ENCODE measurements around the gene OSER1. TPM values are rescaled to one million over a fixed set of nuclear protein-coding genes. Genes with fewer than 3 reads are reported as not detected.

OSER1 gene
- total RNA-seq (2022; extraction: Qiagen RNA extraction; ENCODE audit: low read depth), result 43.4 to 57.9 TPM (median 51.2 TPM) in 5 replicates

DNA sequence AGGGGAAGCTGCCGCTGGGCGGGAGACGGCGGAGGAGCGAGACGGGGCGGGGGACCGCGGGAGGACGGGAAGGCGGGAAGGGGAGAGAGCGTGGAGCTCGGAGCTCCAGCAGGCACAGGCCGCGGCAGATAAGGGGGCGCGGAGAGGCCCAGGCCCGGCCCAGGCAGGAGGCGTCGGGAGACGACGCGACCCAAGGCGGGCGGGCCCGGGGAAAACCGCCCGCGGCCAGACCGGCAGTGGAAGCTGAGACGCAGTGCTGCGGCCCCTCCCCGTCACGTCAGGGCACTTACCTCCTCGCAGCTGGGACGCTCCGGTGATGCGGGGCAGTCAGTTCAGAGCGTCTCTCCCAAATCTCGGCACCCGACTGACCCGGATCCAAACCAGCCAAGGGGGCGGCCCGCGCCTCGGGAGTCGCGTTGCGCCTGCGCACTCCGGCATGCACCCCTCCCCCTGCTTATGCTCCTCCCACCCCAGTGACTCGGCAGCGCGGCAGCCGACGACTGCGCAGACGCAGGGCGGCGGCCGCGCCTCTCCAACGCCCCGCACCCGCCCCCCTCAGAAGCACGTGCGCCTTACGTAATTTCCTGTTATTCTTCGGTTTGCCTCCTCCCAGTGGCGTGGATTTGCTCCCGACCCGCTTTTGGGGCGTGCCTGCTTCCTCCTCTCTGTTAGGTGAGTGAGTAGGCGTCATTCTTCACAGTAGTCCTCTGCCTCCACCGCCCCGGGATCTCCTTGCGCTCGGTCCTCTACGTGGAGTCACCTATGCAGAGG lies at the start of gene OSER1:
OSER1 (minus strand) TSS at position 366 of the 771 bp plus-strand sequence. CDS start 3,814 bp downstream, outside the sequence.

DNA sequence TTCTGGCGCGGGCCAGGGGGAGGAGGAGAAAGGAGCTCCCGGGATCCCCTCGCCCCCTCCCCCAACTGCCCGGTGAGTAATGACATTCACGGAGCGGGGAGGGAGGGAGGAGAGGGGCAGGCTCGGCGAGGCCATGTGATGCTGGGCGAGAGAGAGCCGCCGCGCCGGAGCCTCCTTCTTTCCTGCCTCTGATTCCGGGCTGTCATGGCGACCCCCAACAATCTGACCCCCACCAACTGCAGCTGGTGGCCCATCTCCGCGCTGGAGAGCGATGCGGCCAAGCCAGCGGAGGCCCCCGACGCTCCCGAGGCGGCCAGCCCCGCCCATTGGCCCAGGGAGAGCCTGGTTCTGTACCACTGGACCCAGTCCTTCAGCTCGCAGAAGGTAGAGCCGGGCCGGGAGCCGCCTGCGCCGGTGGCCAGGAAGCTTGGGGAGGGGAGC lies 36.6 kb upstream of the OSER1 start, which contains the start of gene GDAP1L1:
GDAP1L1 (plus strand) TSS at position 178 of the 441 bp plus-strand sequence; CDS start at position 205, 27 bp downstream.

DNA sequence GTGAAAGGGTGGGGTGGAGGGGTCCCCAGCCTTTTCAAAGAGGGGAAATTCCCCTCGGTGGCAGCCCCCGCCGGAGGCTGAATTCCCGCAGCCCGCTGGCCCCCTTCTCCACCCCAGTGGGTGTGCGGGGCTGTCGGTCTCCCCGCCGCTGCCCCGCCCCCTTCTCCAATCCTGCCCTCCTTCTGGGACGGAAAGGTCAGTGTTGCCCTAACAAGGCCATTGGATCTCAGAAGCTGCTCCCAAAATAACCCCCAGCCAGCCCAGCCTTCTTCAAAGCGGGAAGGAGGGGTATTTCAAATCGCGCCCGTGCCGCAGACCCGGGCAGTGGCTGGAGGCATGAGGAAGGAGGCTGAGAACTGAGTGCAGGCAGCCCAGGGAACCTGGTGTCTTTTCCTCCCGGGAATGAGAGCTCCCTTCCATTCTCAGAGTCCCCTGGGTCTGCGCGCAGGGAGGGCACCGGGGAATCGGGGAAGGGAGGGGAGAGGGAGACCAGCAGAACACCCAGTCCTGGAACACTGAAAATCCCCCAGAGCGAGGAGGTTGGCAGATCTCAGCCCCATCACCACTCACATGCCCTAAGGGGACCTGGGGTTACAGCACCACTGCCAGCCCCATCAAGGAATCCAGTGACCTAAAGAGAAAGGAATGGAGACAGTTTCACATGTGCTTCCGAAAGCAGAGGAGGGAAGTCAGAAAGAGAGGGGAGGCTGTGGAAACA lies 23.4 kb downstream of the OSER1 start, which contains the start of gene JPH2:
JPH2 (minus strand) TSS at position 135 of the 718 bp plus-strand sequence. CDS start 483 bp downstream, outside the sequence.

Other genes with a start within 250 kb of the OSER1 start
- gene JPH2, start 23.6 kb downstream of the OSER1 start, total RNA-seq (2022; extraction: Qiagen RNA extraction; ENCODE audit: low read depth), result 3.0 to 3.7 TPM (median 3.2 TPM) in 5 replicates
- gene GDAP1L1, start 36.5 kb upstream of the OSER1 start, total RNA-seq (2022; extraction: Qiagen RNA extraction; ENCODE audit: low read depth), result 0.08 TPM in 1 of 5 replicates, not detected in the others
- 7.2 to 9.3 TPM (median 8.7 TPM) in 5 replicates for gene FITM2, start 100.4 kb upstream of the OSER1 start, total RNA-seq (2022; extraction: Qiagen RNA extraction; ENCODE audit: low read depth)
- 0.18 to 0.75 TPM (median 0.39 TPM) in 4 of 5 replicates, not detected in the other for gene R3HDML, start 126.3 kb upstream of the OSER1 start, total RNA-seq (2022; extraction: Qiagen RNA extraction; ENCODE audit: low read depth)
- 15.4 to 21.7 TPM (median 19.8 TPM) in 5 replicates for gene HNF4A, start 144.9 kb upstream of the OSER1 start, total RNA-seq (2022; extraction: Qiagen RNA extraction; ENCODE audit: low read depth)

Data from A549 treated with GW870086 at 1 μM for 4 hours (cell line).